Esophagus muscularis mucosa (tissue), 4 donors: ENCODE measurements around the gene TLE3. TPM values are rescaled to one million over a fixed set of nuclear protein-coding genes. Genes with fewer than 3 reads are reported as not detected.

Experiments used
- DNase-seq: peaks from one replicate; pipeline ENCODE4 v3.0.0-alpha.2; 2017; ENCODE audit errors: extremely low spot score
- H3K27ac ChIP-seq, 4 donors: fragments of 200-600 bp; sonication (generic); replicated peaks in 1 of 4; 1 replicate in 3 of 4; 2 replicates in 1 of 4; pipeline ENCODE4 v1.5.1; 2016 to 2019; ENCODE audit warnings: mild to moderate bottlenecking in 1 of 4
- H3K27me3 ChIP-seq, 4 donors: fragments of 200-600 bp; sonication (generic); one replicate each; pipeline versions ENCODE4 v1.5.1 to v1.6.0; 2016 to 2019
- H3K36me3 ChIP-seq, 4 donors: fragments of 200-600 bp; sonication (generic); one replicate each; pipeline ENCODE4 v1.5.1; 2016 to 2019
- H3K4me1 ChIP-seq, 4 donors: fragments of 200-600 bp; sonication (generic); one replicate each; pipeline ENCODE4 v1.5.1; 2016 to 2019
- H3K4me3 ChIP-seq, 4 donors: fragments of 200-600 bp; sonication (generic); 1 replicate in 2 of 4; 2 replicates in 2 of 4; pipeline ENCODE4 v1.5.1; 2016 to 2019; ENCODE audit warnings: mild to moderate bottlenecking in 4 of 4, moderate library complexity in 1 of 4
- H3K9me3 ChIP-seq, 4 donors: fragments of 200-600 bp; sonication (generic); 1 replicate in 3 of 4; 2 replicates in 1 of 4; pipeline ENCODE4 v1.5.1; 2016 to 2019
- CTCF ChIP-seq, 3 experiments: fragments of 200-600 bp in 2 of 3; fragments of 450-650 bp in 1 of 3; sonication (generic) in 2 of 3; IDR thresholded peaks; one replicate each; pipeline ENCODE4 v1.5.1; 2017 to 2019; ENCODE audit warnings: antibody characterized with exemption in 3 of 3, mild to moderate bottlenecking in 2 of 3, moderate library complexity in 1 of 3
- EP300 ChIP-seq: sonication (generic); formaldehyde crosslinking; IDR thresholded peaks from one replicate; pipeline ENCODE4 v1.6.1; 2017; ENCODE audit warnings: antibody characterized with exemption
- POLR2A ChIP-seq: fragments of 450-650 bp; IDR thresholded peaks from one replicate; pipeline ENCODE4 v1.6.1; 2017; ENCODE audit warnings: antibody characterized with exemption, moderate library complexity, mild to moderate bottlenecking, low read depth
- POLR2AphosphoS5 ChIP-seq, 2 donors: sonication (generic); formaldehyde crosslinking; IDR thresholded peaks; one replicate each; pipeline ENCODE4 v1.6.1; 2017; ENCODE audit warnings: antibody characterized with exemption in 2 of 2
- WGBS: methylation state at CpG from one replicate; pipeline ENCODE4 v1.1.5; 2018; 5-methylcytosine and 5-hydroxymethylcytosine counted together
- intact Hi-C: fragments of 100-400 bp; cut with DNase I; formaldehyde crosslinking; loops from one replicate; pipeline ENCODE4 v1.15.1; 2023
- total RNA-seq, 4 donors: library from RNA; depleted of rRNA; stranded (reverse); fragments of >200 nt; gene quantifications; one replicate each; pipeline versions ENCODE4 v1.1.0 to v1.2.1, GENCODE V29; 2016

The TLE3 gene
- total RNA-seq, 4 donors from 2014 or later, result 35.7 to 81.3 (median 59.2) TPM

DNA sequence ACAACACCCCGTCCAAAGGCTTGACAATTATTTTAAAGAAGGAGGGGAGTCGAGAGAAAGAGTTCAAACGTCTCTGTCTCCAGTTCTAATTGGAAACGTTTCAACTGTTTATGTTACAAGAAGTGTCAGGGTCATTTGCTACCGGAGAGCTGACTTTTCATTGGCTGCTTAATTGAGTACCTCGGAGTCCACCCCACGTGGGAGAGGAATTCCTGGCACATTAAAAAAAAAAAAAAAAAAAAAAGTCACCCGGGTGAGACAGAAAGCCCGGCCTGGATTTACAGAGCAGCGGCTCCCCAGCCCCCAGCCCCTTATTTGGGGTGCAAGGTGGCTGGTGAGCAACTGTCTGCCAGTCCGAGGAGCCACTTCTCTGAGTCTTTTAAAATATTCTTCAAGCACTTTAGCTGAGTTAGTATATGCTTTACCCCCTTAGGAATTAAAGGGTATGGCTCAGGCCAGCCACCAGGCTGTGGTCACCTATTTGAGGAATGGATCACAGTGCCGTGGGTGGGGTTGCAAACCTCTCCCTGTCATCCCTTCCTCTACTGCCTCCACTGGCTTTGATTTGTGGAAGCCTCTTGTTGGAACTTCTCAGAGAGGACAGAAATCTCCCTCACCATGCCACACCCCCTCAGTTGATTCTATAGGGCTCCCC is 3.9 kb upstream of the TLE3 start:
- TF ChIP-seq POLR2A (no peak), POLR2AphosphoS5 (IDR thresholded peaks at IDR 0.05) (peak; percentile 12 to 46)
- Histone ChIP-seq H3K9me3 (no peaks in the 10 kb centered on the region), H3K36me3 (no peaks in the 10 kb centered on the region), H3K4me1 (peaks cover 35 to 39% (median 38%) of the 10 kb centered on the region in 4 donors), H3K4me3 (peak overlapping the region; percentile 43 to 97 (median 70)), H3K27ac (peak overlapping the region; percentile 76 to 97 (median 94)), H3K27me3 (no peaks in the 10 kb centered on the region)
- intact Hi-C loops, result loop anchor here (5.0 kb wide), 3 partner anchors 96 to 639 kb away; no protein-coding TSS in a partner anchor
- 6% methylated on average over 12 of the region's 12 CpGs for WGBS
- DNase-seq, result no peak

GRCh38 chr15:70100474-70101341 is 3.0 kb upstream of the TLE3 start:
- WGBS, result 3% methylated on average over 31 of the region's 54 CpGs
- H3K4me1 ChIP-seq, result peaks cover 42 to 45% (median 42%) of the 10 kb centered on the region in 4 donors
- TF ChIP-seq CTCF (IDR thresholded peaks at IDR 0.05), result peak; percentile 21 to 50 (median 26)
- TF ChIP-seq POLR2A, result no peak
- TF ChIP-seq EP300, result no peak
- peak; percentile 34 to 36 for TF ChIP-seq POLR2AphosphoS5 (IDR thresholded peaks at IDR 0.05)
- intact Hi-C loops, result loop anchor here (5.0 kb wide), 3 partner anchors 97 to 638 kb away; no protein-coding TSS in a partner anchor
- H3K36me3 ChIP-seq, result no peaks in the 10 kb centered on the region
- DNase-seq, result no peak
- H3K9me3 ChIP-seq, result no peaks in the 10 kb centered on the region
- peak overlapping the region; percentile 43 to 97 (median 70) for H3K4me3 ChIP-seq
- H3K27me3 ChIP-seq, result no peaks in the 10 kb centered on the region
- H3K27ac ChIP-seq, result peak overlapping the region; percentile 76 to 97 (median 94)

GRCh38 chr15:70099967-70100473 is 2.3 kb upstream of the TLE3 start:
- peak overlapping the region; percentile 43 to 97 (median 70) for H3K4me3 ChIP-seq
- TF ChIP-seq EP300, result no peak
- no peak for TF ChIP-seq POLR2A
- no peak for TF ChIP-seq CTCF (IDR thresholded peaks at IDR 0.05)
- no peak for TF ChIP-seq POLR2AphosphoS5 (IDR thresholded peaks at IDR 0.05)
- DNase-seq, result no peak
- intact Hi-C loops, result loop anchor here (5.0 to 10.0 kb wide), 5 partner anchors 75 to 638 kb away; no protein-coding TSS in a partner anchor
- H3K4me1 ChIP-seq, result peaks cover 48 to 52% (median 49%) of the 10 kb centered on the region in 4 donors
- H3K9me3 ChIP-seq, result no peaks in the 10 kb centered on the region
- peak overlapping the region; percentile 76 to 97 (median 94) for H3K27ac ChIP-seq
- no peaks in the 10 kb centered on the region for H3K36me3 ChIP-seq
- under 1% methylated on average over 10 of the region's 17 CpGs for WGBS
- H3K27me3 ChIP-seq, result no peaks in the 10 kb centered on the region

DNA sequence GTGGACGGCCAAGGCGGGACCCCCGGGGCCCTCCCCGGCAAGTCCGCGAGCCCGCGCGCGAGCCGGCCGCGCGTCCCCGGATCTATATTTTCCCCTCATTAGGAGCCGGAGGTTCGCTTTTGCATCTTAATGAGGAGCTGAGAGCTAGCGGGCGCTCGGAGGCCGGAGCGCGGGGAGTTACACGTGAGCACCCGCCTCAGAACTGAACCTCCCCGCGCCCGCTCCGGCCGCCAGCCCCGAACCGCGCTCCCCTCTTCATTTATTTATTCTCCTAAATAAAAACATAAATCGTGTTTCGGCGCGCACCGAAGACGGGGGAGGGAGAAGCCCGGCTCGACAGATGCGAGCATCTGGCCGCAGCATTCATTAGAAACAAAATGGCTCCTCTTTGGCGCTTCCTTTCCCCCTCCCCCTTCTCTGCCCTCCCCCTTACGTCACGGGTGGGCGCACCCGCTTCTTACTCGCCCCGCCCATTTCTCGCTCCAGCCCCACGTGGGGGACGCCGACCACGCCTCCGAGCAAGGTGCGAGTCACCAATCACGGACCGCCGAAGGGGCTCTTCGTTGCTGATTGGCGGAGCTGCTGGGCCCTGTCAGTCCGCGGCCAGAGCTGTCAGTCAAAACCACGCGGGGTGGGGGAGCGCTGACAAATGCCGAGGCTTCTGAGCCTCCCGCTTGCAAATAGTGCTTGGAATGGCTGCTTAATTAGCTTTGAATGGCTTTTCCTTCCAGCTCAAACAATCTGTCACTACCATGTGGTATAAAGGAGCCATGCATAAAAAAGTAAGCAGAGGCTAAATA is 1.6 kb upstream of the TLE3 start:
- Histone ChIP-seq H3K27ac (peak overlapping the region; percentile 92 to 98 (median 96)), H3K4me1 (peaks cover 54 to 58% (median 56%) of the 10 kb centered on the region in 4 donors), H3K4me3 (peak overlapping the region; percentile 90 to 97 (median 94)), H3K9me3 (no peaks in the 10 kb centered on the region), H3K36me3 (no peaks in the 10 kb centered on the region), H3K27me3 (no peaks in the 10 kb centered on the region)
- WGBS, result under 1% methylated on average over 53 of the region's 69 CpGs
- DNase-seq, result peak; percentile 100
- peak; percentile 85 for TF ChIP-seq POLR2A
- TF ChIP-seq POLR2AphosphoS5 (IDR thresholded peaks at IDR 0.05), result peak; percentile 94 to 98
- peak; percentile 55 for TF ChIP-seq EP300
- TF ChIP-seq CTCF (IDR thresholded peaks at IDR 0.05), result no peak
- intact Hi-C loops, result loop anchor here (10.0 kb wide), 2 partner anchors 75 to 365 kb away; no protein-coding TSS in a partner anchor
